H1 (cell line): Measurements from ENCODE around the gene GLUL. TPM values are rescaled to one million over a fixed set of nuclear protein-coding genes. Genes with fewer than 3 reads are reported as not detected.

ENCODE experiments used
- CTCF ChIA-PET: fragments of 300-600 bp; sonication (Branson Sonifier 250); formaldehyde crosslinking; loops from one replicate; lab custom pipeline; 2021; ENCODE audit not compliant: partially characterized antibody; lab: Charles Lee
- POLR2A ChIA-PET: fragments of 300-600 bp; sonication (Branson Sonifier 250); formaldehyde crosslinking; loops from one replicate; lab custom pipeline; 2021; ENCODE audit warnings: inconsistent platforms; ENCODE audit not compliant: partially characterized antibody; lab: Charles Lee
- DNase-seq, 2 experiments: peaks; one replicate each; pipeline versions ENCODE4 v3.0.0 to v3.0.0-alpha.2; 2010 to 2022; ENCODE audit warnings: low spot score in 2 of 2, low read depth in 1 of 2, mixed read lengths in 1 of 2
- FAIRE-seq: peaks from 2 replicates; lab custom pipeline; 2011; peaks lifted over from hg19 to GRCh38; lab: Jason Lieb, UNC
- H2AFZ ChIP-seq: 2 replicates; pipeline ENCODE4 v1.8.1; 2012; ENCODE audit warnings: low read length, inconsistent platforms
- H2AK5ac ChIP-seq: 2 replicates; pipeline ENCODE4 v1.6.1; 2013; ENCODE audit warnings: low read depth, low read length
- H2BK120ac ChIP-seq: replicated peaks from 2 replicates; pipeline ENCODE3; 2013; ENCODE audit warnings: low read depth, low read length, inconsistent platforms
- H2BK12ac ChIP-seq: 2 replicates; pipeline ENCODE4 v1.6.1; 2013; ENCODE audit warnings: low read depth, low read length
- H2BK15ac ChIP-seq: 2 replicates; pipeline ENCODE4 v1.6.1; 2013; ENCODE audit warnings: low read length
- H2BK20ac ChIP-seq: 2 replicates; pipeline ENCODE4 v1.6.1; 2013; ENCODE audit warnings: low read length
- H2BK5ac ChIP-seq: 2 replicates; pipeline ENCODE4 v1.6.1; 2013; ENCODE audit warnings: low read depth, low read length
- H3K14ac ChIP-seq: 2 replicates; pipeline ENCODE4 v1.6.1; 2013; ENCODE audit warnings: inconsistent platforms; ENCODE audit not compliant: insufficient read length
- H3K18ac ChIP-seq: 2 replicates; pipeline ENCODE4 v1.6.1; 2013; ENCODE audit warnings: low read length; ENCODE audit errors: extremely low read depth
- H3K23ac ChIP-seq: 2 replicates; pipeline ENCODE4 v1.6.1; 2013; ENCODE audit warnings: inconsistent platforms; ENCODE audit not compliant: insufficient read length
- H3K23me2 ChIP-seq: 2 replicates; pipeline ENCODE4 v1.6.1; 2013; ENCODE audit warnings: low read depth, low read length
- H3K27ac ChIP-seq: 2 replicates; pipeline ENCODE4 v1.6.1; 2011; ENCODE audit warnings: low read depth, low read length, inconsistent platforms
- H3K27me3 ChIP-seq, 4 experiments: replicated peaks in 1 of 4; 1 replicate in 1 of 4; 2 replicates in 3 of 4; pipeline versions ENCODE4 v1.6.1 to v1.8.1; 2011 to 2013; ENCODE audit warnings: low read length in 3 of 4, mild to moderate bottlenecking in 3 of 4, inconsistent platforms in 2 of 4, mixed read lengths in 2 of 4, moderate library complexity in 1 of 4; ENCODE audit not compliant: control insufficient read depth in 3 of 4, insufficient read depth in 3 of 4; ENCODE audit errors: extremely low read depth in 1 of 4
- H3K36me3 ChIP-seq, 4 experiments: 2 replicates each; pipeline versions ENCODE4 v1.6.1 to v1.8.1; 2011 to 2013; ENCODE audit warnings: mild to moderate bottlenecking in 4 of 4, low read length in 3 of 4, moderate library complexity in 2 of 4, control low read depth in 1 of 4, inconsistent platforms in 1 of 4; ENCODE audit not compliant: insufficient read depth in 4 of 4, control insufficient read depth in 2 of 4
- H3K4ac ChIP-seq: replicated peaks from 2 replicates; pipeline ENCODE3; 2013; ENCODE audit warnings: low read length, low read depth, mixed read lengths, inconsistent platforms; ENCODE audit not compliant: insufficient read length
- H3K4me1 ChIP-seq, 4 experiments: replicated peaks in 1 of 4; 1 replicate in 1 of 4; 2 replicates in 3 of 4; pipeline versions ENCODE4 v1.6.1 to v1.8.1; 2011 to 2013; ENCODE audit warnings: low read length in 3 of 4, inconsistent platforms in 2 of 4, mixed read lengths in 1 of 4; ENCODE audit not compliant: insufficient read depth in 4 of 4, control insufficient read depth in 3 of 4
- H3K4me2 ChIP-seq, 2 experiments: 2 replicates each; pipeline versions ENCODE4 v1.6.1 to v1.8.1; 2011 to 2013; ENCODE audit warnings: low read depth in 2 of 2, low read length in 2 of 2, control low read depth in 1 of 2, inconsistent platforms in 1 of 2, mild to moderate bottlenecking in 1 of 2; ENCODE audit not compliant: insufficient read depth in 1 of 2
- H3K4me3 ChIP-seq, 4 experiments: fragments of 200-600, 300-600 bp in 1 of 4; sonication (generic), shearing (Covaris generic), sonication (Bioruptor Twin) in 1 of 4; 2 replicates each; pipeline versions ENCODE4 v1.5.1 to v1.8.1; 2011 to 2016; ENCODE audit warnings: low read length in 4 of 4, low read depth in 3 of 4, control low read depth in 2 of 4, inconsistent platforms in 2 of 4, mild to moderate bottlenecking in 2 of 4, mixed read lengths in 1 of 4, moderate library complexity in 1 of 4; ENCODE audit not compliant: insufficient read depth in 2 of 4; ENCODE audit errors: extremely low read depth in 1 of 4
- H3K56ac ChIP-seq: replicated peaks from 2 replicates; pipeline ENCODE3; 2013; ENCODE audit warnings: low read depth, mild to moderate bottlenecking, mixed read lengths, low read length, inconsistent platforms; ENCODE audit not compliant: insufficient read length
- H3K79me1 ChIP-seq: 2 replicates; pipeline ENCODE4 v1.6.1; 2013; ENCODE audit warnings: low read depth, low read length, control low read depth
- H3K79me2 ChIP-seq, 2 experiments: 2 replicates each; pipeline versions ENCODE4 v1.6.1 to v1.8.1; 2012 to 2013; ENCODE audit warnings: low read length in 2 of 2, mild to moderate bottlenecking in 2 of 2, inconsistent platforms in 1 of 2; ENCODE audit not compliant: insufficient read depth in 2 of 2, control insufficient read depth in 1 of 2
- H3K9ac ChIP-seq, 4 experiments: replicated peaks in 1 of 4; 1 replicate in 1 of 4; 2 replicates in 3 of 4; pipeline versions ENCODE4 v1.6.1 to v1.8.1; 2011 to 2013; ENCODE audit warnings: low read depth in 3 of 4, low read length in 3 of 4, control low read depth in 2 of 4, mild to moderate bottlenecking in 2 of 4, moderate library complexity in 2 of 4, inconsistent platforms in 1 of 4; ENCODE audit errors: extremely low read depth in 1 of 4
- H3K9me3 ChIP-seq, 2 experiments: 2 replicates each; pipeline versions ENCODE4 v1.6.1 to v1.8.1; 2012 to 2013; ENCODE audit warnings: mild to moderate bottlenecking in 2 of 2, moderate library complexity in 2 of 2, control low read depth in 1 of 2, inconsistent platforms in 1 of 2, low read depth in 1 of 2, low read length in 1 of 2, mixed read lengths in 1 of 2; ENCODE audit not compliant: insufficient read depth in 2 of 2
- H4K20me1 ChIP-seq, 2 experiments: replicated peaks in 1 of 2; 2 replicates each; pipeline versions ENCODE3 to v1.8.1; 2011 to 2013; ENCODE audit warnings: inconsistent platforms in 2 of 2, low read length in 2 of 2, mild to moderate bottlenecking in 1 of 2; ENCODE audit not compliant: insufficient read depth in 2 of 2, control insufficient read depth in 1 of 2
- H4K5ac ChIP-seq: 2 replicates; pipeline ENCODE4 v1.6.1; 2013; ENCODE audit warnings: low read length, low read depth, mixed read lengths, inconsistent platforms; ENCODE audit not compliant: insufficient read length
- H4K8ac ChIP-seq: 2 replicates; pipeline ENCODE4 v1.8.0; 2013; ENCODE audit warnings: mild to moderate bottlenecking, moderate library complexity, low read length, inconsistent platforms; ENCODE audit not compliant: insufficient read depth; ENCODE audit errors: extremely low read depth
- H4K91ac ChIP-seq: replicated peaks from 2 replicates; pipeline ENCODE3; 2013; ENCODE audit warnings: low read length, mixed read lengths, inconsistent platforms; ENCODE audit not compliant: insufficient read length
- BCL11A ChIP-seq, 2 experiments: IDR thresholded peaks; one replicate each; pipeline ENCODE4 v1.6.1; 2011; ENCODE audit warnings: low read depth in 2 of 2, low read length in 2 of 2, mild to moderate bottlenecking in 2 of 2
- CEBPB ChIP-seq: IDR thresholded peaks from 2 replicates; pipeline ENCODE4 v1.6.1; 2012; ENCODE audit warnings: low read depth, low read length
- CHD1 ChIP-seq: IDR thresholded peaks from 2 replicates; pipeline ENCODE4 v1.6.1; 2012; ENCODE audit warnings: low read depth, low read length, improper control_type of control experiment
- HDAC6 ChIP-seq: IDR thresholded peaks from one replicate; pipeline ENCODE4 v1.7.1; 2012; ENCODE audit warnings: low read depth, mild to moderate bottlenecking, inconsistent platforms, low read length, moderate library complexity
- NANOG ChIP-seq: IDR thresholded peaks from 2 replicates; pipeline ENCODE4 v1.6.1; 2011; ENCODE audit warnings: low read length, low read depth, mild to moderate bottlenecking, inconsistent platforms; ENCODE audit not compliant: insufficient read depth, poor library complexity, severe bottlenecking
- PHF8 ChIP-seq: fragments of 200-600 bp; sonication (generic); conservative IDR thresholded peaks from 2 replicates; pipeline ENCODE4 v1.7.1; 2012; ENCODE audit warnings: low read depth, mild to moderate bottlenecking, inconsistent platforms, low read length, moderate library complexity
- POU5F1 ChIP-seq: IDR thresholded peaks from 2 replicates; pipeline ENCODE4 v1.6.1; 2011; ENCODE audit warnings: low read depth, mild to moderate bottlenecking, low read length, moderate library complexity
- RFX5 ChIP-seq: IDR thresholded peaks from 2 replicates; pipeline ENCODE4 v1.6.1; 2011; ENCODE audit warnings: low read depth, low read length, improper control_type of control experiment, borderline replicate concordance
- SUZ12 ChIP-seq: fragments of 200-600 bp; sonication (generic); IDR thresholded peaks from 2 replicates; pipeline ENCODE4 v1.6.1; 2012; ENCODE audit warnings: mild to moderate bottlenecking, inconsistent platforms, low read length, moderate library complexity, mixed read lengths
- TAF1 ChIP-seq: IDR thresholded peaks from 2 replicates; pipeline ENCODE4 v1.6.1; 2011; ENCODE audit warnings: mild to moderate bottlenecking, low read depth, low read length
- TAF7 ChIP-seq: optimal IDR thresholded peaks from 2 replicates; pipeline ENCODE3; 2011; ENCODE audit warnings: low read depth, mild to moderate bottlenecking, inconsistent platforms, low read length, moderate library complexity, borderline replicate concordance
- TCF12 ChIP-seq: IDR thresholded peaks from 2 replicates; pipeline ENCODE4 v1.6.1; 2011; ENCODE audit warnings: low read depth, mild to moderate bottlenecking, low read length
- ZNF274 ChIP-seq: IDR thresholded peaks from 2 replicates; pipeline ENCODE4 v1.7.0; 2012; ENCODE audit warnings: low read length, borderline replicate concordance; ENCODE audit errors: extremely low read depth
- WGBS, 2 experiments: shearing (Covaris generic) in 1 of 2; methylation state at CpG; one replicate each; pipeline versions ENCODE4 v1.1.6 to v1.1.7; 2013 to 2015; ENCODE audit warnings: low lambda C conversion rate in 2 of 2, mixed read lengths in 2 of 2, inconsistent platforms in 1 of 2, low coverage in 1 of 2, missing lambda C conversion rate in 1 of 2; ENCODE audit not compliant: insufficient replicate concordance in 2 of 2, insufficient coverage in 1 of 2, insufficient read length in 1 of 2; ENCODE audit errors: extremely low coverage in 1 of 2, missing lambda C conversion rate in 1 of 2; 5-methylcytosine and 5-hydroxymethylcytosine counted together
- polyA plus RNA-seq, 7 experiments: library from polyadenylated mRNA; depleted of rRNA in 3 of 7; stranded (reverse) in 5 of 7; unstranded in 2 of 7; fragments of >200 nt in 5 of 7; fragments of 200-250 nt in 2 of 7; gene quantifications; 1 replicate in 5 of 7; 2 replicates in 1 of 7; 4 replicates in 1 of 7; pipeline versions ENCODE4 v1.2.1 to v1.2.3, GENCODE V29; 2011 to 2013; ENCODE audit warnings: missing spikeins in 2 of 7, mixed read lengths in 2 of 7
- total RNA-seq: library from RNA; stranded (reverse); fragmentation: NEBNext Ultra II Directional; extraction: Animal tissue kit (Norgen Biotek cat#: 25700); gene quantifications from 2 replicates; pipeline ENCODE4 v1.2.1, GENCODE V29; 2021
- TF ChIP-seq, protein P1 (sequence below): IDR thresholded peaks from 2 replicates; pipeline ENCODE4 v1.6.1; 2012; ENCODE audit warnings: low read length, inconsistent platforms

GLUL gene
- total and polyA plus RNA-seq, 2 of the 8 experiments (the other 6 are each of a cell fraction or from before 2014, with no cell fraction given) = 261 to 453 TPM

GRCh38 chr1:182433580-182433979, 42.0 kb upstream of the GLUL start:
- H4K91ac ChIP-seq = no peak overlapping the region
- H4K5ac ChIP-seq = no peak overlapping the region
- H4K8ac ChIP-seq = no peak overlapping the region
- H2BK20ac ChIP-seq = no peak overlapping the region
- no peaks in the 10 kb centered on the region for H3K27me3 ChIP-seq
- H3K4ac ChIP-seq = no peak overlapping the region
- H3K14ac ChIP-seq = no peak overlapping the region
- no peaks in the 10 kb centered on the region for H3K79me2 ChIP-seq
- H3K36me3 ChIP-seq = no peaks in the 10 kb centered on the region
- H2BK15ac ChIP-seq = no peak overlapping the region
- no peak overlapping the region for H2BK5ac ChIP-seq
- ChIA-PET POLR2A (no interaction called here), CTCF (interaction anchor here (0.6 to 1.7 kb wide), 2 partner anchors 34 to 79 kb away, joined by 3 read pairs; no protein-coding TSS in a partner anchor)
- no peak overlapping the region for H3K9ac ChIP-seq
- no peaks in the 10 kb centered on the region for H4K20me1 ChIP-seq
- no peaks in the 10 kb centered on the region for H3K23me2 ChIP-seq
- no peak overlapping the region for H2BK12ac ChIP-seq
- no peak overlapping the region for H3K23ac ChIP-seq
- FAIRE-seq = no peak
- DNase-seq = no peak
- peaks cover 3 to 5% of the 10 kb centered on the region in 2 experiments; a peak in 1 of 4 replicates for H3K9me3 ChIP-seq
- no peak overlapping the region for H3K18ac ChIP-seq
- H2AK5ac ChIP-seq = no peak overlapping the region
- H3K4me1 ChIP-seq = no peaks in the 10 kb centered on the region
- no CpG with 5 or more reads among the region's 1 CpG for WGBS, 2 experiments
- H3K56ac ChIP-seq = no peak overlapping the region
- no peak overlapping the region for H3K4me2 ChIP-seq
- no peak overlapping the region for H2BK120ac ChIP-seq
- H3K79me1 ChIP-seq = no peaks in the 10 kb centered on the region
- H3K27ac ChIP-seq = no peak overlapping the region
- no peak overlapping the region for H2AFZ ChIP-seq
- no peak overlapping the region for H3K4me3 ChIP-seq
- TF ChIP-seq SUZ12 (no peak), CEBPB (no peak), BCL11A (IDR thresholded peaks at IDR 0.05; ENCODE audit: low read depth in 2 of 2, low read length in 2 of 2) (no peak), CHD1 (no peak), TAF7 (no peak), ZNF274 (no peak), PHF8 (no peak), RFX5 (no peak), NANOG (no peak), TCF12 (no peak), POU5F1 (no peak), TAF1 (no peak), HDAC6 (no peak)
- TF ChIP-seq, protein P1, sequence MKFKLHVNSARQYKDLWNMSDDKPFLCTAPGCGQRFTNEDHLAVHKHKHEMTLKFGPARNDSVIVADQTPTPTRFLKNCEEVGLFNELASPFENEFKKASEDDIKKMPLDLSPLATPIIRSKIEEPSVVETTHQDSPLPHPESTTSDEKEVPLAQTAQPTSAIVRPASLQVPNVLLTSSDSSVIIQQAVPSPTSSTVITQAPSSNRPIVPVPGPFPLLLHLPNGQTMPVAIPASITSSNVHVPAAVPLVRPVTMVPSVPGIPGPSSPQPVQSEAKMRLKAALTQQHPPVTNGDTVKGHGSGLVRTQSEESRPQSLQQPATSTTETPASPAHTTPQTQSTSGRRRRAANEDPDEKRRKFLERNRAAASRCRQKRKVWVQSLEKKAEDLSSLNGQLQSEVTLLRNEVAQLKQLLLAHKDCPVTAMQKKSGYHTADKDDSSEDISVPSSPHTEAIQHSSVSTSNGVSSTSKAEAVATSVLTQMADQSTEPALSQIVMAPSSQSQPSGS = no peak
